Measurements from ENCODE around the gene MEIS2. TPM values are rescaled to one million over a fixed set of nuclear protein-coding genes. Genes with fewer than 3 reads are reported as not detected.

The MEIS2 gene
- total RNA-seq, 2 donors from 2014 or later, result 7.1 to 9.7 TPM

GRCh38 chr15:36938131-36938530, 162.2 kb downstream of the MEIS2 start:
- Mint-ChIP-seq H3K36me3 (ENCODE audit: low read depth) (no peaks in the 10 kb centered on the region), H3K27me3 (ENCODE audit: insufficient read depth) (peaks cover 48% of the 10 kb centered on the region), H3K4me3 (no peak overlapping the region), H3K27ac (no peak overlapping the region), H3K4me1 (peaks cover 23% of the 10 kb centered on the region), H3K9me3 (no peaks in the 10 kb centered on the region)
- H3K36me3 ChIP-seq (ENCODE audit: control insufficient read depth, insufficient read depth, low read length), result no peaks in the 10 kb centered on the region
- no peak overlapping the region for H3K4me3 ChIP-seq (ENCODE audit: low read length)
- no peak for TF ChIP-seq CTCF (conservative IDR thresholded peaks at IDR 0.05)
- H3K27me3 ChIP-seq (ENCODE audit: control insufficient read depth, insufficient read depth, low read length, poor library complexity, severe bottlenecking), result peaks cover 60% of the 10 kb centered on the region
- no peak for DNase-seq
- peak overlapping the region; percentile 10 for H3K27ac ChIP-seq (ENCODE audit: low read depth, low read length)
- H3K4me1 ChIP-seq (ENCODE audit: control insufficient read depth, insufficient read depth, low read length), result no peaks in the 10 kb centered on the region
- 89 to 95% methylated on average over 4 of the region's 4 CpGs for WGBS, 2 experiments (ENCODE audit: insufficient coverage in 1 of 2, insufficient read length in 1 of 2)
- no peak overlapping the region for H3K9ac ChIP-seq (ENCODE audit: extremely low read depth, low read length, poor library complexity, severe bottlenecking)
- no peaks in the 10 kb centered on the region for H3K9me3 ChIP-seq (ENCODE audit: control insufficient read depth, low read length)

GRCh38 chr15:36936613-36937012, 163.7 kb downstream of the MEIS2 start:
- Mint-ChIP-seq H3K4me1 (peaks cover 12% of the 10 kb centered on the region), H3K36me3 (ENCODE audit: low read depth) (no peaks in the 10 kb centered on the region), H3K27ac (no peak overlapping the region), H3K27me3 (ENCODE audit: insufficient read depth) (peaks cover 46% of the 10 kb centered on the region), H3K4me3 (no peak overlapping the region), H3K9me3 (no peaks in the 10 kb centered on the region)
- Histone ChIP-seq H3K27ac (ENCODE audit: low read depth, low read length) (no peak overlapping the region), H3K9me3 (ENCODE audit: control insufficient read depth, low read length) (no peaks in the 10 kb centered on the region), H3K27me3 (ENCODE audit: control insufficient read depth, insufficient read depth, low read length, poor library complexity, severe bottlenecking) (peaks cover 50% of the 10 kb centered on the region), H3K36me3 (ENCODE audit: control insufficient read depth, insufficient read depth, low read length) (no peaks in the 10 kb centered on the region), H3K4me3 (ENCODE audit: low read length) (no peak overlapping the region), H3K9ac (ENCODE audit: extremely low read depth, low read length, poor library complexity, severe bottlenecking) (no peak overlapping the region), H3K4me1 (ENCODE audit: control insufficient read depth, insufficient read depth, low read length) (no peaks in the 10 kb centered on the region)
- DNase-seq, result no peak
- no peak for TF ChIP-seq CTCF (conservative IDR thresholded peaks at IDR 0.05)

GRCh38 chr15:36933255-36933990, 166.9 kb downstream of the MEIS2 start:
- Mint-ChIP-seq H3K36me3 (ENCODE audit: low read depth) (no peaks in the 10 kb centered on the region), H3K27ac (no peak overlapping the region), H3K9me3 (no peaks in the 10 kb centered on the region), H3K4me3 (no peak overlapping the region), H3K4me1 (no peaks in the 10 kb centered on the region), H3K27me3 (ENCODE audit: insufficient read depth) (peaks cover 26% of the 10 kb centered on the region)
- Histone ChIP-seq H3K4me1 (ENCODE audit: control insufficient read depth, insufficient read depth, low read length) (no peaks in the 10 kb centered on the region), H3K9me3 (ENCODE audit: control insufficient read depth, low read length) (no peaks in the 10 kb centered on the region), H3K4me3 (ENCODE audit: low read length) (no peak overlapping the region), H3K36me3 (ENCODE audit: control insufficient read depth, insufficient read depth, low read length) (no peaks in the 10 kb centered on the region), H3K9ac (ENCODE audit: extremely low read depth, low read length, poor library complexity, severe bottlenecking) (no peak overlapping the region), H3K27ac (ENCODE audit: low read depth, low read length) (no peak overlapping the region), H3K27me3 (ENCODE audit: control insufficient read depth, insufficient read depth, low read length, poor library complexity, severe bottlenecking) (peaks cover 20% of the 10 kb centered on the region)
- TF ChIP-seq CTCF (conservative IDR thresholded peaks at IDR 0.05), result no peak
- 97 to 100% methylated on average over 2 to 5 of the region's 5 CpGs for WGBS, 2 experiments (ENCODE audit: insufficient coverage in 1 of 2, insufficient read length in 1 of 2)
- no peak for DNase-seq
